ENCODE data around the gene PPARG. TPM values are rescaled to one million over a fixed set of nuclear protein-coding genes. Genes with fewer than 3 reads are reported as not detected.

The PPARG gene
- total and polyA plus RNA-seq, 2 of the 13 experiments (the other 11 are each of a cell fraction or from before 2014, with no cell fraction given) = 13.9 to 58.3 TPM

- no peak for TF ChIP-seq ZNF883 (CRISPR knock-in tag; IDR thresholded peaks at IDR 0.05; ENCODE audit: not compliant biosample characterization)
- no peak for TF ChIP-seq ZFAT (CRISPR knock-in tag; conservative IDR thresholded peaks at IDR 0.05)
- no peak for TF ChIP-seq USF2 (IDR thresholded peaks at IDR 0.05; ENCODE audit: low read depth, low read length)
- no peak for TF ChIP-seq USF2 (CRISPR knock-in tag; IDR thresholded peaks at IDR 0.05; ENCODE audit: borderline replicate concordance)
- TF ChIP-seq KDM3A (CRISPR knock-in tag; IDR thresholded peaks at IDR 0.05; ENCODE audit: low read depth) = no peak
- no peak for TF ChIP-seq PRPF4 (IDR thresholded peaks at IDR 0.05; ENCODE audit: low read depth, low read length, poor library complexity, severe bottlenecking)
- no peak for TF ChIP-seq DR1 (CRISPR knock-in tag; IDR thresholded peaks at IDR 0.05)
- no peak for TF ChIP-seq WIZ (CRISPR knock-in tag; IDR thresholded peaks at IDR 0.05)
Observed at GRCh38 chr3:12321015-12321414, 32.1 kb downstream of the PPARG start (continued).

GRCh38 chr3:12323237-12323636 lies 34.4 kb downstream of the PPARG start:
- CTCF ChIA-PET (ENCODE audit: low intra/inter-chr PET ratio, low total read pairs) = no interaction called here
- no peak for FAIRE-seq

More at GRCh38 chr3:12323237-12323636, 34.4 kb downstream of the PPARG start:
- BruUV-seq (replicated peaks) = no TSS peak
- no peak for ATAC-seq
- intact Hi-C loops (cut with micrococcal nuclease; ENCODE audit: unreplicated experiment) (no loop called here), in situ Hi-C loops (cut with HindIII; ENCODE audit: extremely low pct_ligation_motif_present, low pct_unique_long_range_greater_than_20kb) (no loop called here)
- Histone ChIP-seq H2AFZ (ENCODE audit: low read length) (no peak overlapping the region), H3K36me3 (replicated peaks in 1 of 2; ENCODE audit: control insufficient read depth in 1 of 2, insufficient read depth in 2 of 2, low read length in 2 of 2) (no peaks in the 10 kb centered on the region; a peak in 2 of 5 replicates), H3K4me3 (replicated peaks in 1 of 3; ENCODE audit: insufficient read depth in 1 of 3, low read depth in 2 of 3, low read length in 3 of 3) (no peak overlapping the region), H3K9ac (ENCODE audit: insufficient read depth, low read depth, low read length) (no peak overlapping the region), H3K79me2 (ENCODE audit: insufficient read depth, low read length) (peaks cover 5% of the 10 kb centered on the region), H3K27ac (ENCODE audit: extremely low read length, insufficient read depth, low read length) (no peak overlapping the region), H3K4me1 (ENCODE audit: insufficient read depth, low read length) (peaks cover under 1% of the 10 kb centered on the region), H4K20me1 (ENCODE audit: insufficient read depth, low read length) (no peaks in the 10 kb centered on the region), H3K4me2 (ENCODE audit: low read depth, low read length) (no peak overlapping the region), H3K9me3 (ENCODE audit: low read length) (no peaks in the 10 kb centered on the region), H3K27me3 (ENCODE audit: control insufficient read depth in 1 of 2, insufficient read depth in 2 of 2, low read length in 2 of 2) (no peaks in the 10 kb centered on the region)
- no peak for TF ChIP-seq NR2F1 (CRISPR knock-in tag; IDR thresholded peaks at IDR 0.05)
- no peak for TF ChIP-seq THAP7 (CRISPR knock-in tag; IDR thresholded peaks at IDR 0.05)
- TF ChIP-seq SMARCE1 (IDR thresholded peaks at IDR 0.05; ENCODE audit: borderline replicate concordance) = no peak
- no peak for TF ChIP-seq ARID2 (CRISPR knock-in tag; IDR thresholded peaks at IDR 0.05; ENCODE audit: borderline replicate concordance)
- TF ChIP-seq CEBPZ (IDR thresholded peaks at IDR 0.05; ENCODE audit: low read length) = no peak
- TF ChIP-seq SMYD3 (CRISPR knock-in tag; IDR thresholded peaks at IDR 0.05) = no peak
- no peak for TF ChIP-seq ZKSCAN8 (CRISPR knock-in tag; IDR thresholded peaks at IDR 0.05; ENCODE audit: borderline replicate concordance)
- TF ChIP-seq GLI4 (CRISPR knock-in tag; IDR thresholded peaks at IDR 0.05; ENCODE audit: borderline replicate concordance) = no peak
- no peak for TF ChIP-seq ZSCAN22 (CRISPR knock-in tag; IDR thresholded peaks at IDR 0.05)
- DNase-seq (ENCODE audit: low spot score) = no peak
- 94% methylated on average over 2 of the region's 2 CpGs for WGBS (ENCODE audit: low lambda C conversion rate)
- POLR2A ChIA-PET = no interaction called here

Measured in HepG2 (cell line).